Astrocyte of the cerebellum (primary cell): ENCODE measurements around the gene TMEM51.

ENCODE experiments used
- DNase-seq: peaks from one replicate; pipeline ENCODE4 v3.0.0-alpha.2; 2011; ENCODE audit warnings: low read depth
- H3K4me3 ChIP-seq: 2 replicates; pipeline ENCODE4 v1.5.1; 2011; ENCODE audit warnings: mild to moderate bottlenecking, low read depth, low read length, moderate library complexity
- in situ Hi-C: cut with HindIII; loops from 2 replicates; pipeline ENCODE4 v1.10.0; 2017; ENCODE audit warnings: low sequenced_read_pairs
- TF ChIP-seq, protein P1 (sequence below): IDR thresholded peaks from 2 replicates; pipeline ENCODE4 v1.5.1; 2012; ENCODE audit warnings: low read length, low read depth, moderate library complexity, mild to moderate bottlenecking; ENCODE audit errors: missing control alignments

TMEM51 gene

GRCh38 chr1:15124362-15125100, 29.0 kb upstream of the TMEM51 start:
- in situ Hi-C loops, result loop anchor here (25.0 kb wide), 2 partner anchors 163 to 313 kb away; partner anchors contain the start of gene CTRC
- DNase-seq, result no peak
- TF ChIP-seq, protein P1, sequence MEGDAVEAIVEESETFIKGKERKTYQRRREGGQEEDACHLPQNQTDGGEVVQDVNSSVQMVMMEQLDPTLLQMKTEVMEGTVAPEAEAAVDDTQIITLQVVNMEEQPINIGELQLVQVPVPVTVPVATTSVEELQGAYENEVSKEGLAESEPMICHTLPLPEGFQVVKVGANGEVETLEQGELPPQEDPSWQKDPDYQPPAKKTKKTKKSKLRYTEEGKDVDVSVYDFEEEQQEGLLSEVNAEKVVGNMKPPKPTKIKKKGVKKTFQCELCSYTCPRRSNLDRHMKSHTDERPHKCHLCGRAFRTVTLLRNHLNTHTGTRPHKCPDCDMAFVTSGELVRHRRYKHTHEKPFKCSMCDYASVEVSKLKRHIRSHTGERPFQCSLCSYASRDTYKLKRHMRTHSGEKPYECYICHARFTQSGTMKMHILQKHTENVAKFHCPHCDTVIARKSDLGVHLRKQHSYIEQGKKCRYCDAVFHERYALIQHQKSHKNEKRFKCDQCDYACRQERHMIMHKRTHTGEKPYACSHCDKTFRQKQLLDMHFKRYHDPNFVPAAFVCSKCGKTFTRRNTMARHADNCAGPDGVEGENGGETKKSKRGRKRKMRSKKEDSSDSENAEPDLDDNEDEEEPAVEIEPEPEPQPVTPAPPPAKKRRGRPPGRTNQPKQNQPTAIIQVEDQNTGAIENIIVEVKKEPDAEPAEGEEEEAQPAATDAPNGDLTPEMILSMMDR, result no peak
- no peak overlapping the region for H3K4me3 ChIP-seq

- TF ChIP-seq, protein P1, result no peak
- in situ Hi-C loops, result loop anchor here (25.0 kb wide), 2 partner anchors 162 to 312 kb away; partner anchors contain the start of gene CTRC
- DNase-seq, result no peak
- no peak overlapping the region for H3K4me3 ChIP-seq
Measured at GRCh38 chr1:15125101-15125745, 28.3 kb upstream of the TMEM51 start.

DNA sequence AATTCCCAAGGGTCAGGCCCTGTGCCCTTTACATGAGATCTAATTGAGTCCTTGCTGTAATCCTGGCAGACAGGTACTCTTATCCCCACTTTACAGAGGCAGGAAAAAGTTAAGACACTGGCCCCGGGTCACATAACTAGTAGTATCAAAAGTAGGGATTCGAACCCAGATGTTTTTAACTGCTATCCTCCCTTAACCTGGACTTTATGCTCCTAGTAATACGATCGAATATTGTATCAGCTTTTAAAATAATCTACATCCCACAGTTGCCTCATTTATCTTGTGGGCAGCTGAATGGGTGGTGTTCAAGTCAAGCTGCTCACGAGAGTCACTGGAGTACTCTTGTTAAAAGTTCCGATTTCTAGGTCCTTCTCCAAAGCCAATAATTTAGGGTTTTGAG, 25.5 kb upstream of the TMEM51 start:
- TF ChIP-seq, protein P1, result no peak
- in situ Hi-C loops, result loop anchor here (25.0 kb wide), 2 partner anchors 159 to 309 kb away; partner anchors contain the start of gene CTRC
- no peak overlapping the region for H3K4me3 ChIP-seq
- DNase-seq, result no peak

DNA sequence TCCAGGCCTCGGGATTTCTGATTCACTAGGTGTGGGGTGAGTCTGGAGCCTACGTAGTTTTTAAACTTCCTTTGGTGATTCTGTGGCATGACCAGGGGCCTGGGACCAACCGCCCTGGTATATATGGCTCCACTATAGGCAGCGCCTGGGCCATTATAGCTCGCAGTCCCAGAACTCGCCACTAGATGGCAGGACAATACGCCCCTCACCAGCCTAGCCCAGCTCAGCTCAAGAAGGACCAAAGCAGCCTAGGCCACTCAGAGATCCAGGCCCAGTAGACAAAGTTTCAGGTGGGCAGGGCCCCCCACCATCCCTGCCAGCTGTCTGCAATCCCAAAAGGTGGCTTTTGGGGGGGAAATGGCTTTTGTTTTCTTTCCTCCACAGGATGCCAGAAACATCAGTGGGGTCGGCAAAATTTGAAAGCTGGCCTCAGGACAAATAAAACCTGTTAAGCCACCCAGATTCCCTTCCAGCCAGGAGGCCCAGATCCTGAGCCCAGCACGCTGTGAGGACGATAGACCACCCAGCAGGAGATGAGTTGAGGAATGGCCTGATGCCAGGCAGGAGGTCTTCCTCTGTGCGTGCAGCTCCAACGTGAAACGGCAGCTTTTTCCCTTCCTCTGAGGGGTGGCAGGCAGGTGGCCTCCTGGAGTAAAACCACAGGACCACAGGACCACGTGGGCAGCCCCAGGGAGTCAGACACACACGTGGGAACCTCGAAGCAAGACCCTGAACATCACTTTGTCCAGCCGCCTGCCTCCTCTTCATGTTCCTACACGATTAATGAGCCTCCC, 24.8 kb upstream of the TMEM51 start:
- TF ChIP-seq, protein P1, result peak; percentile 89
- no peak overlapping the region for H3K4me3 ChIP-seq
- DNase-seq, result peak; percentile 38
- in situ Hi-C loops, result loop anchor here (25.0 kb wide), 2 partner anchors 159 to 309 kb away; partner anchors contain the start of gene CTRC

DNA sequence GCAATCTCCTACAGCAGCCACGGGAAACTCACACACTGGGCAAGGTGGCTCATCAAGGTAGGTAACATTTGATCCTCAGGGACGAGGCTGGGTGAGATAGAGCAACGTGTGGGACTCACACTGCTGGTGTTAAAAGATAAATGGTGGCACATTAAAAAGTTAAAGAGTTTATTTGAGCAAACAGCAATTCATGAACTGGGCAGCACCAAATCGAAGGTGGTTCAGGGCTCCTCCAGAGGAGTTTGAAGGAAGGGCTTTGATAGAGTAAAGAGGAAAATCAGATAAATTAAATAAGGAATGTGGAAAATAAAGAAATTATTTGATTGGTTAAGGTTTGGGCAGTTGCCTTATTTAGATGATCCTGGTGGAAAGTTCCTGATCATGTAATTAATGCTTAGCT, 23.6 kb upstream of the TMEM51 start:
- in situ Hi-C loops, result loop anchor here (25.0 kb wide), 2 partner anchors 157 to 307 kb away; partner anchors contain the start of gene CTRC
- TF ChIP-seq, protein P1, result no peak
- DNase-seq, result no peak
- H3K4me3 ChIP-seq, result no peak overlapping the region

GRCh38 chr1:15130607-15131006, 22.9 kb upstream of the TMEM51 start:
- no peak for DNase-seq
- in situ Hi-C loops, result loop anchor here (25.0 kb wide), 2 partner anchors 157 to 307 kb away; partner anchors contain the start of gene CTRC

More at GRCh38 chr1:15130607-15131006, 22.9 kb upstream of the TMEM51 start:
- H3K4me3 ChIP-seq, result no peak overlapping the region
- TF ChIP-seq, protein P1, result no peak
